GM13977 (cell line): Measurements from ENCODE around the gene PIP4K2C.
A peak's percentile ranks its signal among the peaks of the same experiment; 100 is the strongest.

Experiments
- DNase-seq: peaks from one replicate; pipeline ENCODE4 v3.0.0; 2012; ENCODE audit warnings: low spot score
- in situ Hi-C: fragments of 300-500 bp; cut with MboI; formaldehyde crosslinking; loops from one replicate; pipeline ENCODE4 v1.12.0; 2022; ENCODE audit warnings: low sequenced_read_pairs, low pct_unique_long_range_greater_than_20kb, mixed read lengths, inconsistent platforms; ENCODE audit not compliant: unreplicated experiment
- TF ChIP-seq, protein P1 (sequence below): IDR thresholded peaks from 2 replicates; pipeline ENCODE4 v1.5.1; 2012; ENCODE audit warnings: mild to moderate bottlenecking, control low read depth; ENCODE audit not compliant: insufficient read depth; ENCODE audit errors: extremely low read depth, missing control alignments

PIP4K2C gene

DNA sequence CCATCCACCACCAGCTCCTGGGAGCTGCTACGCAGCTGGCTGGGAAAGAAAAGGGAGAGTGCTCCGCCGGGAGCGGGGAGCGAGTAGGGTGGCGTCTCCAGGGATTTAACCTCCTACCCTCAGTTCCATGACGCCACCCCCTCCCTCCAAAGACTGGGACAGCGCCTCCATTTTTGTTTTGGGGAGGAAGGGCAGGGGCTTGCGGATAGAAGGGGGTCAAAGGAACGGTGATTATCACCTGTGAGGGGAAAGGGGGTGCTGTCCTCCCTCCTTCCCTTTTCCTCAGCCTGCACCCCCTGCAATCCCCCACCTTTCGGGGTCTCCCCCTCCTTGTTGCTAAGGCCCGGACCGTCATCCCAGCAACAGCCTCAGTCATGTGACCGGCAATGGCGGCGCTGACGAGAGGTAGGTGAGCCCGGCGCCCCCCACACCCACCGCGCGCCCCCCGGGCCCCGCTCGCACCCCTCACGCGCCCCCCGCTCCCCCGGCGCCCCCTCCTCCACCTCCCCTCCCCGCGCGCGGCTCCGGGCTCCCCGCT, 13.5 kb downstream of the PIP4K2C start, which contains the start of gene DTX3:
Gene DTX3, plus strand, starts transcription at position 371 of the 538 bp plus-strand sequence. CDS start 1,694 bp downstream, outside the sequence.
- DNase-seq, result peak; percentile 81
- TF ChIP-seq, protein P1, sequence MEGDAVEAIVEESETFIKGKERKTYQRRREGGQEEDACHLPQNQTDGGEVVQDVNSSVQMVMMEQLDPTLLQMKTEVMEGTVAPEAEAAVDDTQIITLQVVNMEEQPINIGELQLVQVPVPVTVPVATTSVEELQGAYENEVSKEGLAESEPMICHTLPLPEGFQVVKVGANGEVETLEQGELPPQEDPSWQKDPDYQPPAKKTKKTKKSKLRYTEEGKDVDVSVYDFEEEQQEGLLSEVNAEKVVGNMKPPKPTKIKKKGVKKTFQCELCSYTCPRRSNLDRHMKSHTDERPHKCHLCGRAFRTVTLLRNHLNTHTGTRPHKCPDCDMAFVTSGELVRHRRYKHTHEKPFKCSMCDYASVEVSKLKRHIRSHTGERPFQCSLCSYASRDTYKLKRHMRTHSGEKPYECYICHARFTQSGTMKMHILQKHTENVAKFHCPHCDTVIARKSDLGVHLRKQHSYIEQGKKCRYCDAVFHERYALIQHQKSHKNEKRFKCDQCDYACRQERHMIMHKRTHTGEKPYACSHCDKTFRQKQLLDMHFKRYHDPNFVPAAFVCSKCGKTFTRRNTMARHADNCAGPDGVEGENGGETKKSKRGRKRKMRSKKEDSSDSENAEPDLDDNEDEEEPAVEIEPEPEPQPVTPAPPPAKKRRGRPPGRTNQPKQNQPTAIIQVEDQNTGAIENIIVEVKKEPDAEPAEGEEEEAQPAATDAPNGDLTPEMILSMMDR, result peak; percentile 4
- in situ Hi-C loops, result no loop called here

DNA sequence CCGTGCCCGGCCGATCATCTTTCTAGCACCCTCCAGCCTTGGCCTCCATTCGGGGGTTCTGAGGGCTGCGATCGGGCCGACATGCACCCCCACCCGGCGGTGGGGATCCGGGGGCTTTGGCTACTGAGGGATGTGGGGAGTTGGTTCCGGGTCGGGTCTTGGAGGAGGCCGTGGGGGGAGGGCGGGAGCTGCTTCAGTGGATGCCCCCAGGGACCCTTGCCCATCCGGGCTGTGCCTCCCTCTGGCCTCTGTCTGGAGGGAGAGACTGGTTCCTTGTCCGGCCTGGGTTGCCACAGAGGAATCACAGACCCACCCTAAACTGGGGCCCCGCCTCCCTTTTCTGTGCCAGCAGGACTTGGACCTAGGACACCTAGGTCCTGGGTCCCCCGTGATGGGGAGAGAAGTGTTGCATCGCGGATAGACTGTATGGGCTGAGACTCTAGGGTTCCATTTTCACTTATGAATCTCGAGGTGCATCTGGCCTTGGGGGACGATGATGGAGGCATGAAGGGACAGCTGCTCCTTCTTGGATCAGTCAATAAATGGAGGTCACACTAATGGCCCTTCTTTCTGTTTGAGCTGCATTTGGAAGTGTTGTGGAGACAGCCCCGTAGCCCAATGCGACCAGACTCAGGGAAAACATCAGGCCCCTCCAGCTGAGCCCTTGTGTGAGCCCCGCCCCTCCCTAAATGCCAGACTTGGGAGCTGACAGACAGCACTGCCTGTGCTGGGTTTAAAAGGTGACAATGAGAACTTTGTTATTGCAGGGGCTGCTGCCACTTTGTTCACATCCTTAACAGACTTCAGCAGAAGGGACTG, 14.2 kb downstream of the PIP4K2C start:
- DNase-seq, result no peak
- TF ChIP-seq, protein P1, result no peak
- in situ Hi-C loops, result no loop called here

DNA sequence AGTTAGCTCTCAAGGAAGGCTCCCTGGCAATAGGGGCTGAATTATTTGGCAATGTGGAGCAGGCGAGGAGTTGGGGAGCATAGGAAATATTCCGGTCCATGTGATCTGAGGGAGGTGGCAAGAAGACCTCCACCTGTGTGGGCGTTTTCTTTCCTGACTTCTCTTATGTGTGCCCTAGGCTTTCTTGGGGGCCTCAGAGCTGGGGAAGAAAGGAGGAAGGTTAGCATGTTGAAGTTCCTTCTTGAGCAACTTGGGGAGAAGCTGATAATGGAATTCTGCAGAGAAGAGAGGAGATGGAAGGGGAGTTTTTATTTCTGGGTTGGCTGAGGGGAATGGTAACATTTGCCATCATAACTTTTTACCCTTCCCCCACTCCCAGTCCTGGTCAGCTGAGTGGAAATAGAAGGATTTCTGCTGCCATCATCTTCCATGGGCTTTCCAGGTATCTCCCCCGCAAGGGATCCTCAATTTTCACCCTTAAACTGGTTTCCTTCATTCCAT, 14.9 kb downstream of the PIP4K2C start:
- TF ChIP-seq, protein P1, result no peak
- in situ Hi-C loops, result no loop called here
- no peak for DNase-seq

DNA sequence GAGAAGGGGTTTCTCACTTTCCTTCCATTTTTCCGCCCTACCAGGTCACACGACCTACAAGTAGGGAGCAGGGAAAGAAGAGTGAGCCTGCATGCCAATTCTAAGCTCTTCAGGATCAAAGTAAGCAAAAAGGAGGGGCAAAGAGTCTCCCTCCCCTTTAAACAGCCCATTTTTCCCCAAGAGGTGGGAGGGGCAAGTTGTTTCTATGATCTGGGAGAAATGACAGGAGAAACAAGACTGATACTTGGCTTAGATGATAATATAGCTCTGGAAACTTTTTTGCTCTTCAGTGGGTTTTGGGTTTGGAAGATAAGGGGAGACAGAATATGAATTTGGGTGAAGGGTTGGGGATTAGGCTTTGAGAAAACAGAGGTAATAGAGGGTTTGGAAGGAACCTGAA, 15.4 kb downstream of the PIP4K2C start:
- in situ Hi-C loops, result no loop called here
- TF ChIP-seq, protein P1, result no peak
- no peak for DNase-seq

DNA sequence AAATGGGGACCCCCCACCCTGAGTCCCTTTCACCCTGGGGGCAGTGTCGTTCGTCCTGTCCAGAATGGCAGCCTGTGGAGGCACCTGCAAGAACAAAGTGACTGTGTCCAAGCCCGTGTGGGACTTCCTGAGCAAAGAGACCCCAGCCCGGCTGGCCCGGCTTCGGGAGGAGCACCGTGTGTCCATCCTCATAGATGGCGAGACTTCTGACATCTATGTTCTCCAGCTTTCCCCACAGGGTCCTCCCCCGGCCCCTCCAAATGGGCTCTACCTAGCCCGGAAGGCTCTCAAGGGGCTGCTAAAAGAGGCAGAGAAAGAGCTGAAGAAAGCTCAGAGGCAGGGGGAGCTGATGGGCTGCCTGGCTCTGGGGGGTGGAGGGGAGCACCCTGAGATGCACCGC, 15.8 kb downstream of the PIP4K2C start:
- no peak for DNase-seq
- TF ChIP-seq, protein P1, result no peak
- in situ Hi-C loops, result no loop called here

DNA sequence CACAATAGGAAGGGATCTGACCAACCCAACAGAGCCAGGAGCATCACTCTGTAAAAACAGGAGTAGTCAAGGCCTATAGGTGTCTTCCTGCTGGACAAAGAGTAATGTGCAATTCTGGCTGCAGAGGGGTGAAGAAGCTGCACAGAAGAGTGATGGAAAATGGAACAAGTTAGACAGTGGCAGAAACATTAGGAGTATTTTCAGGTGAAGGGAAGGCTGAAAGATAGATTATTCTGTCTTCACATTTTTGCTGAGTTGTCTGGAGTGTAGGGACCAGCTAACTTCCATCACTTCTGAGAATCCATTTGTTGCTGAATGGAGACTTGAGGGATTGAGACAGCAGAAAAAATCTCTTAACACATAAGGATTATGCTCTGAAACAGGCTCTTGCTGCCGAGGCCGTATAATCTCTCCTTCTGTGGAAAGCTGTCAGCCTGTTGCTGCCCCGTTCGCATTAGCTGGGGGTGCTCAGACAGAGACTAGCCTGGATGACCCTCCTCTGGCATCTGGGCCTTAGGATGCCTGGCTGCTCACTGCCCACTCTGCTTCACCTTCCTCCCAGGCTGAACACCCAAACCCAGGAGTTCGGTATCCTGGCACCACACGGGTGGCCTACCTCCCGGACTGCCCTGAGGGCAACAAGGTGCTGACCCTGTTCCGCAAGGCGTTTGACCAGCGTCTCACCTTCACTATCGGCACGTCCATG, 17.1 kb downstream of the PIP4K2C start:
- in situ Hi-C loops, result no loop called here
- peak; percentile 7 for DNase-seq
- TF ChIP-seq, protein P1, result no peak
